ENCODE measurements around the gene PARD6G. TPM values are rescaled to one million over a fixed set of nuclear protein-coding genes. Genes with fewer than 3 reads are reported as not detected.
"Not testable (repeated sequence)": the region's sequence is repeated elsewhere in the genome, so short reads cannot be mapped to it uniquely, and the experiment has no call there.

The PARD6G gene
- total RNA-seq, 2 donors from 2014 or later = 1.9 to 2.8 TPM

- Histone ChIP-seq H3K9me3 (no peaks in the 10 kb centered on the region), H3K4me1 (no peaks in the 10 kb centered on the region), H3K27ac (no peak overlapping the region), H3K4me3 (no peak overlapping the region), H3K36me3 (no peaks in the 10 kb centered on the region), H3K27me3 (no peaks in the 10 kb centered on the region)
- DNase-seq (ENCODE audit: low spot score) = peak; percentile 32
- TF ChIP-seq CTCF (IDR thresholded peaks at IDR 0.05) = no peak
Measured at GRCh38 chr18:80238651-80239260, 8.6 kb downstream of the PARD6G start.

GRCh38 chr18:80237519-80237918, 9.8 kb downstream of the PARD6G start:
- not testable (repeated sequence) for H3K36me3 ChIP-seq; H3K9me3 ChIP-seq; H3K4me1 ChIP-seq; H3K27ac ChIP-seq; H3K27me3 ChIP-seq; DNase-seq (ENCODE audit: low spot score); H3K4me3 ChIP-seq

- no peaks in the 10 kb centered on the region for H3K9me3 ChIP-seq
- H3K4me1 ChIP-seq = no peaks in the 10 kb centered on the region
- no peaks in the 10 kb centered on the region for H3K27me3 ChIP-seq
- TF ChIP-seq CTCF (IDR thresholded peaks at IDR 0.05) = no peak
- H3K36me3 ChIP-seq = no peaks in the 10 kb centered on the region
- no peak overlapping the region for H3K4me3 ChIP-seq
- H3K27ac ChIP-seq = no peak overlapping the region
- peak; percentile 13 for DNase-seq (ENCODE audit: low spot score)
Measured at GRCh38 chr18:80234398-80234797, 12.9 kb downstream of the PARD6G start.

GRCh38 chr18:80233899-80234298, 13.4 kb downstream of the PARD6G start:
- Histone ChIP-seq H3K36me3 (no peaks in the 10 kb centered on the region), H3K27ac (no peak overlapping the region), H3K9me3 (no peaks in the 10 kb centered on the region), H3K4me1 (no peaks in the 10 kb centered on the region), H3K27me3 (no peaks in the 10 kb centered on the region), H3K4me3 (no peak overlapping the region)
- no peak for TF ChIP-seq CTCF (IDR thresholded peaks at IDR 0.05)
- DNase-seq (ENCODE audit: low spot score) = peak; percentile 21

GRCh38 chr18:80233201-80233835, 14.0 kb downstream of the PARD6G start:
- Histone ChIP-seq H3K27me3 (no peaks in the 10 kb centered on the region), H3K4me1 (no peaks in the 10 kb centered on the region), H3K4me3 (no peak overlapping the region), H3K9me3 (no peaks in the 10 kb centered on the region), H3K27ac (no peak overlapping the region), H3K36me3 (no peaks in the 10 kb centered on the region)
- TF ChIP-seq CTCF (IDR thresholded peaks at IDR 0.05) = no peak
- peak; percentile 18 for DNase-seq (ENCODE audit: low spot score)

GRCh38 chr18:80232710-80233109, 14.6 kb downstream of the PARD6G start:
- Histone ChIP-seq H3K4me1 (no peaks in the 10 kb centered on the region), H3K4me3 (no peak overlapping the region), H3K36me3 (no peaks in the 10 kb centered on the region), H3K27ac (no peak overlapping the region), H3K27me3 (no peaks in the 10 kb centered on the region), H3K9me3 (no peaks in the 10 kb centered on the region)
- peak; percentile 34 for DNase-seq (ENCODE audit: low spot score)
- TF ChIP-seq CTCF (IDR thresholded peaks at IDR 0.05) = no peak

All from right atrium auricular region (tissue), 2 donors.